GM12865 (cell line): ENCODE measurements around the gene TAF6L.

Source experiments
- DNase-seq: peaks from one replicate; pipeline ENCODE4 v3.0.0; 2010; ENCODE audit warnings: low read depth
- H3K4me3 ChIP-seq: 2 replicates; pipeline ENCODE4 v1.5.1; 2011; ENCODE audit warnings: mild to moderate bottlenecking, low read depth, low read length, control low read depth
- CTCF ChIP-seq: IDR thresholded peaks from 2 replicates; pipeline ENCODE4 v1.5.1; 2011; ENCODE audit warnings: low read length, control low read depth, low read depth, inconsistent platforms; ENCODE audit not compliant: insufficient read depth; ENCODE audit errors: missing control alignments

TAF6L gene

DNA sequence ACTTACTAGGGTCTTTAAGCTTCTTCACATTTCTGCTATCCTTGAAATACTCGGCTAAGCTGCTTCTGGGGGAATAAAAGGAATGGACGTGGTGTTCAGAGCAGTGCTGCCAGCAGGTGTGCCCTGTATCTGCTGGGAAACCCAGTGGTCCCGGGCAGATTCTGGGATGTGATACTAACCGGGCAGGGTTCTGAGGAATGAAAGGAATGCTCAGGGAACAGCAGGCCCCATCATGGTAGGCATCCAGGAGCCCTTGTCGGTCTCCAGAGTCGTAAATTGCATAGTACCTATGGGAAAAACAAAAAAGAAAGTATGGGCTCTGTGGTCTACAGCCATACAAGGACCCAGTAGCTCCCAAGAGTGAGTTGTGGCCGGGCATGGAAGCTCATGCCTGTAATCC lies 25.1 kb downstream of the TAF6L start:
- no peak for TF ChIP-seq CTCF

DNA sequence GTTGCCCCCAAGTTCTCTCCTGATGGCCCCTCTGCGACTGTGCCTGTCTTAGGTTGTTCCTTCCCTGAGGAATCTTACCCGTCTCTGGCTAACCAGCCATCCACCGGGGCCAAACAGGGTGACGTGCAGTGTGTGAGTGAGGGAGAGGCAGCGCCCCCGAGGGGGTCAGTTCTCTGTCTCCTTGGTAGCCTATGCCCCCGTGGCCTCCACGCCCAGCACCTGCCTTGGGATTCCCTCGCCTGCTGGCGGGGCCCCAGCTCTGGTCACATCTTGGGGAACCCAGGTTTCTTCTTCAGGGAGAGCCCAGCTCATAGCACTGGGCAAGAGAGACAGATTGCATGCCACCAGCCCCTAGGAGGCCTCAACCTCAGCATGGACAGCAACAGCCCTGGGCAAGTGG lies 28.3 kb downstream of the TAF6L start:
- no peak for DNase-seq
- TF ChIP-seq CTCF: no peak
- H3K4me3 ChIP-seq: no peak overlapping the region

More for the DNA sequence above, 25.1 kb downstream of the TAF6L start:
- no peak overlapping the region for H3K4me3 ChIP-seq
- no peak for DNase-seq

DNA sequence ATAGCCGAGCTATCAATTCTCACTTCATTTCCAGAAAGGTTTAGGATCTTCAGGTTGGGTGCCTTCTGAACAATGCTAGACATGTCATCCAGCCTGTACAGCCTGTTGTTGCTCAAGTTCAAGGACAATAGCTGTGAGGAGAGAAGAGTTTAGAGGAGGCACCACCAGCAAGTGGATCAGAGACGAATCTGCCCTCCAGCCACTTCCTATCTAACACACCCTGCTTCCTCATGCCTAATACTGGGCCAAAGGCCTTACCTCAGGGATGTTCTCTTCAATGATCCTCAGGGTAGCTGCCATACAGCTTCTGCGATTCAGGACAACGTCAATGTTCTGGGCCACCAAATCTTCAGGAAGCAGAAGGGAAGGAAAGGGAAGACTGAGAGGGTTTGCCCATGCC lies 29.9 kb downstream of the TAF6L start:
- no peak for DNase-seq

GRCh38 chr11:62804310-62805075 lies 33.3 kb downstream of the TAF6L start:
- TF ChIP-seq CTCF: no peak
- peak overlapping the region; percentile 99 for H3K4me3 ChIP-seq
- DNase-seq: peak; percentile 46

More for the DNA sequence above, 29.9 kb downstream of the TAF6L start:
- H3K4me3 ChIP-seq: no peak overlapping the region
- TF ChIP-seq CTCF: no peak

DNA sequence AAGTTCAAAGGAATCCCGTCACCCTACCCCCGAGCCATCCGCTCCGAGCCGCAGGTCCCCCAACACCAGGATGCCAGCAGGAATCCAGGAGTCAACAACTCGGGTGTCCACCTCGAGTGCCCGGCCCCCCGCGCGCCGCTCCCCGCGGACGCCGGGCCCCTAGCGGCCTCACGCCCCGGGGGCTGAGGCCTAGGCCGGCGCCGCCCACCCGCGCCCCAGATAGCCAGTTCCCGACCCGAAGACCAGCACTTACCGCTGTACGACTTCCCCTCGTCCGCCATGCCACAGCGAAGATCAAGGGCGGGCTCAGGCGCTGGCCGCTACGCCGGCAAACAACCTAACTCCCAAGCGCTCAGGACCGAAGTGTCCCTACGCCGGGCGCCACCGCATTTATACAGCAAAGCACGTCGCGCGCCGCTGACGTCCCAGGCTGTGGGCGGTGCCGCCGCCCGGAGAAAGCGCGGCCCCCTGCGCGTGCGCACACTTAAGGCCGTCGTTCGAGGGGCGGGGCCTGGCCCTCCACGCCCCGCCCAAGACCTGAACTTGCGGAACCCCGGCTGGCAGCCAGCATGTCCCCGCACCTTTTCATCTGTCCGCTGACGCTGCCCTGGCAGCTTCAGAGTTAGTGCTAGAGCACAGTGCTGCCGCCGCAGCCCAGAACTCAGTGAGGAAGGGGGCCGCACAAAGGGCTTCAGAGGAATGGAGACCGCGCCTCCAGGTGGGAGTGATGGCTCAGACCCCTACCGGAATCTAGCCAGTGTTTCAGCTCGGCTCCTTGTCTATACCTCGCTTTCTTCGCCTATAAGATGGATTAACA lies 34.1 kb downstream of the TAF6L start, which contains the start of gene NXF1:
Gene NXF1, minus strand, starts transcription at position 365 of the 817 bp plus-strand sequence. Its CDS starts 84 bp downstream, at position 281.
- peak within 1 kb of the TSS; percentile 99 for H3K4me3 ChIP-seq
- TF ChIP-seq CTCF: peak; percentile 3
- DNase-seq: peak; percentile 99

DNA sequence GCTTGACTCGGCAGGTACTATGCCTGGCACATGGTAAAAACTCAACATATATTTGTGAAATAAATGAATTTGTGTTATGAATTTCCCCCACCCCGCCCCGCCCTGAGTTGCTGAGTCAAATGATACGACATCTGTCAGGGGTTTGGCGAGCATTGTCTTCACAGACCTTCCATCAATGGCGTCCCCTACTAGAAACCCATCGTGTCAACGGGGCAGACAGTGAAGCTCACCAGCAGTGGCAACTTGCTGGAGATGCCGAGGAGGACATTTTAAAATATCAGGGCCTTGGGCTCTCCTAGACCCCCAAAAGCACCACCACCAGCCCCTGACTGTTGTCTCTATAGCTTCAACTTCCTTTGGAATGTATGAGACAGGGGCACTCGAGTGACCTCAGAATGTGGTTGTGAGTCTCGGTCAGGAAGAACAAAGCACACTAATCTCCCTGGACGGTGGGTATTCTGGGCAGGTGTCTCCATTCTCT lies 34.8 kb downstream of the TAF6L start:
- H3K4me3 ChIP-seq: peak overlapping the region; percentile 99
- DNase-seq: peak; percentile 63
- TF ChIP-seq CTCF: no peak
